ENCODE results near the gene MEIOC. TPM values are rescaled to one million over a fixed set of nuclear protein-coding genes. Genes with fewer than 3 reads are reported as not detected.

Gene MEIOC
- total and polyA plus RNA-seq, 9 of the 15 experiments (the other 6 are each of a cell fraction or from before 2014, with no cell fraction given): 0.04 to 0.23 (median 0.06) TPM; not detected in 5

- no peak for TF ChIP-seq ZNF395 (CRISPR knock-in tag; IDR thresholded peaks at IDR 0.05)
- peak; percentile 27; the same call in 1 of the 2 replicates for TF ChIP-seq USF1 (CRISPR knock-in tag; IDR thresholded peaks at IDR 0.05)
- 0 out of 4 replicates have a peak, but pooled peaks of 1 of the 2 experiments have one; percentile 35 for TF ChIP-seq ZMIZ1 (IDR thresholded peaks at IDR 0.05; ENCODE audit: low read depth in 2 of 2, low read length in 2 of 2)
- TF ChIP-seq CREBBP (IDR thresholded peaks at IDR 0.05; ENCODE audit: low read depth, low read length): no peak
- no peak for TF ChIP-seq ZBTB34 (CRISPR knock-in tag; IDR thresholded peaks at IDR 0.05)
- TF ChIP-seq RNF219 (CRISPR knock-in tag; IDR thresholded peaks at IDR 0.05): no peak
- TF ChIP-seq CTBP1 (IDR thresholded peaks at IDR 0.05; ENCODE audit: borderline replicate concordance): peak; percentile 72; the same call in 1 of the 2 replicates
- TF ChIP-seq ZFP1 (CRISPR knock-in tag; IDR thresholded peaks at IDR 0.05): no peak
- TF ChIP-seq ZBTB9 (CRISPR knock-in tag; IDR thresholded peaks at IDR 0.05): no peak
- TF ChIP-seq EGR1 (conservative IDR thresholded peaks at IDR 0.05): peak; percentile 97
- TF ChIP-seq SREBF2 (CRISPR knock-in tag; IDR thresholded peaks at IDR 0.05): no peak
- no peak for TF ChIP-seq MITF (IDR thresholded peaks at IDR 0.05)
- no peak for TF ChIP-seq HMG20A (CRISPR knock-in tag; conservative IDR thresholded peaks at IDR 0.05)
These were observed 52.4 kb downstream of the MEIOC start, which contains the start of gene DBF4B (continued) for GRCh38 chr17:44708401-44709263.

Measured in K562 (cell line).